Panc1 (cell line): ENCODE data around the gene LELP1.

ENCODE experiments used
- CTCF ChIP-seq: fragments of 450-650 bp; IDR thresholded peaks from 2 replicates; pipeline ENCODE4 v1.5.1; 2017; ENCODE audit warnings: mild to moderate bottlenecking
- POLR2AphosphoS5 ChIP-seq: IDR thresholded peaks from 2 replicates; pipeline ENCODE4 v1.6.1; 2012; ENCODE audit warnings: mild to moderate bottlenecking, low read depth, low read length, moderate library complexity
- REST ChIP-seq, 2 experiments: IDR thresholded peaks; 2 replicates each; pipeline ENCODE4 v1.6.1; 2011 to 2012; ENCODE audit warnings: low read depth in 2 of 2, control low read depth in 1 of 2, low read length in 1 of 2, mild to moderate bottlenecking in 1 of 2, moderate library complexity in 1 of 2; ENCODE audit not compliant: insufficient read depth in 1 of 2

GRCh38 chr1:153231363-153231762 is 28.1 kb downstream of the LELP1 start:
- TF ChIP-seq CTCF (no peak), POLR2AphosphoS5 (no peak), REST (IDR thresholded peaks at IDR 0.05; ENCODE audit: insufficient read depth in 1 of 2, low read depth in 2 of 2, low read length in 1 of 2) (no peak)
